PC-9 (cell line): Measurements from ENCODE around the gene LIN37. TPM values are rescaled to one million over a fixed set of nuclear protein-coding genes. Genes with fewer than 3 reads are reported as not detected.
"Not testable (repeated sequence)": the region's sequence is repeated elsewhere in the genome, so short reads cannot be mapped to it uniquely, and the experiment has no call there.

Experiments used
- BruUV-seq: library from RNA; stranded (reverse); fragments of 400-500 nt; replicated peaks from 2 replicates; lab custom pipeline; 2021; lab: Mats Ljungman, UMichigan
- CTCF ChIA-PET: fragments of 300-600 bp; sonication (Branson Sonifier 250); formaldehyde crosslinking; loops from one replicate; lab custom pipeline; 2022; ENCODE audit warnings: antibody characterized with exemption; lab: Charles Lee
- POLR2A ChIA-PET: fragments of 300-600 bp; sonication (Branson Sonifier 250); formaldehyde crosslinking; loops from one replicate; lab custom pipeline; 2022; ENCODE audit warnings: antibody characterized with exemption; ENCODE audit not compliant: unreplicated experiment; lab: Charles Lee
- DNase-seq, 2 experiments: peaks; one replicate each; pipeline versions ENCODE4 v3.0.0 to v3.0.0-alpha.2; 2015 to 2022; ENCODE audit warnings: mixed read lengths in 1 of 2
- H2AFZ ChIP-seq: fragments of 200-600 bp; sonication (generic); 2 replicates; pipeline ENCODE4 v1.8.1; 2017; ENCODE audit warnings: antibody characterized with exemption
- H3F3A ChIP-seq: fragments of 200-600 bp; sonication (generic); 2 replicates; pipeline ENCODE4 v1.8.1; 2017; ENCODE audit warnings: antibody characterized with exemption, mild to moderate bottlenecking, low read depth; ENCODE audit not compliant: insufficient read depth
- H3K27ac ChIP-seq: fragments of 200-600 bp; sonication (generic); 2 replicates; pipeline ENCODE4 v1.6.1; 2016; ENCODE audit warnings: mixed run types
- H3K27me3 ChIP-seq: fragments of 200-600 bp; sonication (generic); 2 replicates; pipeline ENCODE4 v1.6.1; 2016; ENCODE audit warnings: low read depth, mixed run types; ENCODE audit not compliant: insufficient read depth
- H3K36me3 ChIP-seq: fragments of 200-600 bp; sonication (generic); 2 replicates; pipeline ENCODE4 v1.6.1; 2016; ENCODE audit warnings: low read depth, mixed run types
- H3K4me1 ChIP-seq: fragments of 200-600 bp; sonication (generic); replicated peaks from 2 replicates; pipeline ENCODE4 v1.6.1; 2016; ENCODE audit warnings: mixed run types; ENCODE audit not compliant: insufficient read depth
- H3K4me2 ChIP-seq: fragments of 200-600 bp; sonication (generic); 2 replicates; pipeline ENCODE4 v1.6.1; 2017; ENCODE audit warnings: mixed run types
- H3K4me3 ChIP-seq: fragments of 200-600 bp; sonication (generic); 2 replicates; pipeline ENCODE4 v1.6.1; 2016; ENCODE audit warnings: mixed run types
- H3K79me2 ChIP-seq: fragments of 200-600 bp; sonication (generic); 2 replicates; pipeline ENCODE4 v1.6.1; 2017; ENCODE audit warnings: low read depth, mixed run types
- H3K9me2 ChIP-seq: fragments of 200-600 bp; sonication (generic); 2 replicates; pipeline ENCODE4 v1.8.1; 2017; ENCODE audit warnings: mild to moderate bottlenecking; ENCODE audit not compliant: insufficient read depth
- H3K9me3 ChIP-seq: fragments of 200-600 bp; sonication (generic); 2 replicates; pipeline ENCODE4 v1.8.1; 2016; ENCODE audit warnings: low read depth; ENCODE audit not compliant: insufficient read depth
- H4K20me1 ChIP-seq: fragments of 200-600 bp; sonication (generic); 2 replicates; pipeline ENCODE4 v1.8.1; 2017; ENCODE audit not compliant: insufficient read depth
- EZH2 ChIP-seq: fragments of 200-600 bp; sonication (generic); IDR thresholded peaks from 2 replicates; pipeline ENCODE4 v1.8.0; 2017; ENCODE audit warnings: antibody characterized with exemption, low read depth
- intact Hi-C: fragments of 100-400 bp; cut with micrococcal nuclease; formaldehyde crosslinking; loops from one replicate; pipeline ENCODE4 v1.10.0; 2022; ENCODE audit not compliant: unreplicated experiment
- total RNA-seq: library from RNA; stranded (reverse); gene quantifications from 2 replicates; pipeline ENCODE4 v1.2.3, GENCODE V29; 2021
- TF ChIP-seq, protein P1 (sequence below): fragments of 200-600 bp; sonication (generic); conservative IDR thresholded peaks from 2 replicates; pipeline ENCODE4 v1.6.1; 2017; ENCODE audit warnings: mixed run types, antibody characterized with exemption, mild to moderate bottlenecking, moderate library complexity

The LIN37 gene
- total RNA-seq, 1 experiment from 2014 or later = 17.0 TPM

DNA sequence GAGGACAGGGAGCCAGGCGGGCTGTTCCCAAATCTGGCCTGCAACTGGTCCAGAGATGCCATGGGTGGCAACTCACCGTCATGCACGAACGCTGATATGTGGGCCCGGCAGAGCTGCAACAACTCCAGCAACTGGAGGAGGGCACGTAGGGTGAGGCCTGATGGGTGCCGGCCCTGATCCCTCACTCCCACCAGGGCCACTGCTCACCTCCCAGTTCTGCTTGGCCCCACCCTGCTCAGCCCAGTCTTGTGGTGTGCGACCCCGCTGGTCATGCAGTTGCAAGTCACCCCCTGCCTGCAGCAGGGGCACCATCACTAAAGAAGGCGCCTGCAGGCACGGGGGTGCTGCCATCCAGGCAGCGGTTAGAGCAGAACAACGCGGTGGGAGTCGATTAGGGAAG is 43.9 kb downstream of the LIN37 start:
- Histone ChIP-seq H3K4me2 (no peak overlapping the region), H3K4me1 (no peaks in the 10 kb centered on the region), H3F3A (no peaks in the 10 kb centered on the region), H3K27ac (no peak overlapping the region), H3K9me2 (no peaks in the 10 kb centered on the region), H3K4me3 (no peak overlapping the region), H2AFZ (no peak overlapping the region), H3K9me3 (no peaks in the 10 kb centered on the region), H3K79me2 (no peaks in the 10 kb centered on the region), H4K20me1 (no peaks in the 10 kb centered on the region), H3K27me3 (peaks cover 19% of the 10 kb centered on the region), H3K36me3 (no peaks in the 10 kb centered on the region)
- intact Hi-C loops = no loop called here
- no peak for TF ChIP-seq EZH2
- TF ChIP-seq, protein P1, sequence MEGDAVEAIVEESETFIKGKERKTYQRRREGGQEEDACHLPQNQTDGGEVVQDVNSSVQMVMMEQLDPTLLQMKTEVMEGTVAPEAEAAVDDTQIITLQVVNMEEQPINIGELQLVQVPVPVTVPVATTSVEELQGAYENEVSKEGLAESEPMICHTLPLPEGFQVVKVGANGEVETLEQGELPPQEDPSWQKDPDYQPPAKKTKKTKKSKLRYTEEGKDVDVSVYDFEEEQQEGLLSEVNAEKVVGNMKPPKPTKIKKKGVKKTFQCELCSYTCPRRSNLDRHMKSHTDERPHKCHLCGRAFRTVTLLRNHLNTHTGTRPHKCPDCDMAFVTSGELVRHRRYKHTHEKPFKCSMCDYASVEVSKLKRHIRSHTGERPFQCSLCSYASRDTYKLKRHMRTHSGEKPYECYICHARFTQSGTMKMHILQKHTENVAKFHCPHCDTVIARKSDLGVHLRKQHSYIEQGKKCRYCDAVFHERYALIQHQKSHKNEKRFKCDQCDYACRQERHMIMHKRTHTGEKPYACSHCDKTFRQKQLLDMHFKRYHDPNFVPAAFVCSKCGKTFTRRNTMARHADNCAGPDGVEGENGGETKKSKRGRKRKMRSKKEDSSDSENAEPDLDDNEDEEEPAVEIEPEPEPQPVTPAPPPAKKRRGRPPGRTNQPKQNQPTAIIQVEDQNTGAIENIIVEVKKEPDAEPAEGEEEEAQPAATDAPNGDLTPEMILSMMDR = no peak
- ChIA-PET POLR2A (no interaction called here), CTCF (no interaction called here)
- no peak for DNase-seq
- no TSS peak for BruUV-seq

DNA sequence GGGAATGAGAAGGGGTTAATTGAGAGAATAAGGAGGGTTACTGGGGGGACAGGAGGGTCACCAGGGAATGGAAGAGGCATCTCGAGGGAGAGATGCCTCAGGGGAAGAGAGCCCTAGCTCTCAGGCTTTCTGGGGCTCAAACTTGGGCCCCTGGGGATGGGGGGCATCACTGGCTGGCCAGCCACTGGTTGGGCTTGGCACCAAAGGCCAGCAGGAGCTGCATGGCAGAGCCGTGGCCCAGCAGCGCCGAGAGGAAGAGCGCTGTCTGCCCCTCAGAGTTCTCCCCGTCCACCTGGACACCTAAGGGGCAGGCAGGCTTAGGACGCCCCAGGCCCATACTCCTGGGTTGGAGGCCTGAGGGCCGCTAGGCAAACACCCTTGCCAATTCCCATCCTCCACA is 44.5 kb downstream of the LIN37 start:
- no peaks in the 10 kb centered on the region for H3K4me1 ChIP-seq
- H3K27ac ChIP-seq = no peak overlapping the region
- no peaks in the 10 kb centered on the region for H3K79me2 ChIP-seq
- no peak overlapping the region for H2AFZ ChIP-seq
- TF ChIP-seq EZH2 = no peak
- TF ChIP-seq, protein P1 = no peak
- peaks cover 16% of the 10 kb centered on the region for H3K27me3 ChIP-seq
- no peaks in the 10 kb centered on the region for H4K20me1 ChIP-seq
- H3K36me3 ChIP-seq = no peaks in the 10 kb centered on the region
- H3F3A ChIP-seq = no peaks in the 10 kb centered on the region
- no TSS peak for BruUV-seq
- no peak for DNase-seq
- no peaks in the 10 kb centered on the region for H3K9me3 ChIP-seq
- ChIA-PET POLR2A (no interaction called here), CTCF (no interaction called here)
- H3K4me2 ChIP-seq = no peak overlapping the region
- no peaks in the 10 kb centered on the region for H3K9me2 ChIP-seq
- no peak overlapping the region for H3K4me3 ChIP-seq
- intact Hi-C loops = no loop called here

DNA sequence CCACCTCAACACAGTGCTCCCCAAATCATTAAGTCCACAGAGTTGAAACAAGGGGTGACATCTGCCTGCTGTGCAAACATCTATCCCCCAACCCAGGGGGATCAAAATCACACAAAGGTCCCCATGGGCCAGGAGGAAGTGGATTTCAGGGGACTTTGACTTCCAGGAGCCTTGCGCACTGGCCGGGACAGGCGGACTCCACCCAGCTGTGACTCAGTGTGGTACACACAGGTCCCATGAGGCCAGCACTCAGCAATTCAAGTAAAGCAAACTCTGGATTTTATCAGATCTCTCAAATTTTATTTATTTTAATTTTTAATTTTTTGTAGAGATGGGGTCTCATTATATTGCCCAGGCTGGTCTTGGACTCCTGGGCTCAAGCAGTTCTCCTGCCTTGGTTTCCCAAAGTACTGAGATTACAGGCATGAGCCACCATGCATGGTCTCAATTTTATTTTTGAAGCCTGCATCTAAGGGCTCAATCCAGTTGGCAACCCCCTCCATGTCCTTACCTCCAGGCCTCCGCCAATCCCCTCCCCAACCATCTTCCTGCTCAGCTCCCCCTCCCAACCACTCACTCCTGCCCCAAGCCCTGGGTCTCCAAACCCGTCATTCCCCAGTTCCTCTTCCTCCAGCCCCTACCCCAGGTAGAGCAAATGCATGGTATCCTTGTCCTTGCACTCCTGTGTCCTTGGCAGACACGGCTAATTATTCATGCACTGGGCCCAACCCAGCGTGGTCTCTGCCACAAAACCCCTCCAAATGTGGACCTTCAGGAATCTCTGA is 45.2 kb downstream of the LIN37 start:
- no peak overlapping the region for H3K4me2 ChIP-seq
- ChIA-PET POLR2A (no interaction called here), CTCF (no interaction called here)
- no peaks in the 10 kb centered on the region for H3K9me3 ChIP-seq
- H3K27me3 ChIP-seq = peaks cover 13% of the 10 kb centered on the region
- no peaks in the 10 kb centered on the region for H3K9me2 ChIP-seq
- intact Hi-C loops = no loop called here
- H3K4me1 ChIP-seq = no peaks in the 10 kb centered on the region
- H3K36me3 ChIP-seq = no peaks in the 10 kb centered on the region
- H3K4me3 ChIP-seq = no peak overlapping the region
- no peaks in the 10 kb centered on the region for H3F3A ChIP-seq
- H2AFZ ChIP-seq = no peak overlapping the region
- no peaks in the 10 kb centered on the region for H3K79me2 ChIP-seq
- TF ChIP-seq, protein P1 = no peak
- no peak for TF ChIP-seq EZH2
- H4K20me1 ChIP-seq = no peaks in the 10 kb centered on the region
- BruUV-seq = no TSS peak
- no peak for DNase-seq
- no peak overlapping the region for H3K27ac ChIP-seq

DNA sequence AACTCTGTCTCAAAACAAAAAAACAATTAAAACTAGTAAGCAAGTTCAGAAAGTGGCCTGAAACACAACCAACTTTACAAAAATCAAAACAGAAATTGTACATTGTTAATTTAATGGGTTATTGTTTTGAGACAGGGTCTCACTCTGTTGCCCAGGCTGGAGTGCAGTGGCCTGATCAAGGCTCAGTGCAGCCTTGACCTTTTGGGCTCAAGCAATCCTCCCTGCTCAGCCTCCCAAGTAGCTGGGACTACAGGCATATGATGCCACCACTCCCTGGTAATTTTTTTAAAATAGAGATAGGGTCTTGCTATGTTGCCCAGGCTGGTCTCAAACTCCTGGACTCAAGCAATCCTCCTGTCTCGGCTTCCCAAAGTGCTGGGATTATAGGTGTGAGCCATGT is 47.2 kb downstream of the LIN37 start:
- H3K4me2 ChIP-seq, H2AFZ ChIP-seq, POLR2A ChIA-PET, CTCF ChIA-PET, H3K79me2 ChIP-seq, H3K27ac ChIP-seq, BruUV-seq, H4K20me1 ChIP-seq, DNase-seq, H3K9me3 ChIP-seq, H3K9me2 ChIP-seq, H3K4me3 ChIP-seq, H3K4me1 ChIP-seq, H3F3A ChIP-seq, intact Hi-C loops, H3K36me3 ChIP-seq: not testable (repeated sequence)
- H3K27me3 ChIP-seq = peaks cover 16% of the 10 kb centered on the region
